Cerebellar nuclear complex (tissue), 1 donor: Measurements from ENCODE around the gene RBBP8NL.

ENCODE experiments used
- DNase-seq, 2 experiments: peaks; one replicate each; lab custom pipeline; 2025; lab: John Stamatoyannopoulos, UW

Gene RBBP8NL

GRCh38 chr20:62427172-62428001, at the start of gene RBBP8NL:
Gene RBBP8NL, minus strand, starts transcription at chr20:62427539. Its CDS starts 7,892 bp downstream, at chr20:62419647.
- DNase-seq = no peak

- DNase-seq = no peak
These were observed 48.9 kb upstream of the RBBP8NL start for GRCh38 chr20:62476056-62476838.

- no peak for DNase-seq
These were observed 48.4 kb upstream of the RBBP8NL start, which contains the start of gene GATA5 for GRCh38 chr20:62475772-62476055. Gene GATA5, minus strand, starts transcription at chr20:62475995. Its CDS starts 474 bp downstream, at chr20:62475521.

GRCh38 chr20:62475027-62475771, 47.9 kb upstream of the RBBP8NL start:
- no peak for DNase-seq

- DNase-seq = no peak
These were observed 47.3 kb upstream of the RBBP8NL start for GRCh38 chr20:62474604-62475026.

- no peak for DNase-seq
These were observed 46.6 kb upstream of the RBBP8NL start for GRCh38 chr20:62473717-62474603.

GRCh38 chr20:62472941-62473585, 45.7 kb upstream of the RBBP8NL start:
- DNase-seq = no peak

GRCh38 chr20:62472138-62472940, 45.0 kb upstream of the RBBP8NL start:
- DNase-seq = no peak

- no peak for DNase-seq
These were observed 43.1 kb upstream of the RBBP8NL start for GRCh38 chr20:62470459-62470858.

GRCh38 chr20:62470001-62470400, 42.7 kb upstream of the RBBP8NL start:
- DNase-seq = no peak

GRCh38 chr20:62469352-62469751, 42.0 kb upstream of the RBBP8NL start:
- DNase-seq = no peak

GRCh38 chr20:62466806-62467537, 39.6 kb upstream of the RBBP8NL start:
- no peak for DNase-seq

GRCh38 chr20:62466072-62466760, 38.9 kb upstream of the RBBP8NL start:
- DNase-seq = no peak

- no peak for DNase-seq
These were observed 37.7 kb upstream of the RBBP8NL start for GRCh38 chr20:62464990-62465389.

- no peak for DNase-seq
These were observed 37.1 kb upstream of the RBBP8NL start for GRCh38 chr20:62464425-62464770.

GRCh38 chr20:62463651-62464424, 36.5 kb upstream of the RBBP8NL start:
- no peak for DNase-seq

GRCh38 chr20:62462976-62463592, 35.7 kb upstream of the RBBP8NL start:
- no peak for DNase-seq

- no peak for DNase-seq
These were observed 34.5 kb upstream of the RBBP8NL start for GRCh38 chr20:62461834-62462233.
